Stimulated activated CD8-positive, alpha-beta memory T cell treated with anti-CD3 and anti-CD28 coated beads, Interleukin-15, amount 100 ng/mL, for 4 hours (primary cell): ENCODE results near the gene CSRNP2.
"Not testable (repeated sequence)": the region's sequence is repeated elsewhere in the genome, so short reads cannot be mapped to it uniquely, and the experiment has no call there.

Experiments used
- DNase-seq, 2 donors: peaks; one replicate each; pipeline ENCODE4 v3.0.0-alpha.2; 2020; ENCODE audit warnings: low read depth in 2 of 2

The CSRNP2 gene

DNA sequence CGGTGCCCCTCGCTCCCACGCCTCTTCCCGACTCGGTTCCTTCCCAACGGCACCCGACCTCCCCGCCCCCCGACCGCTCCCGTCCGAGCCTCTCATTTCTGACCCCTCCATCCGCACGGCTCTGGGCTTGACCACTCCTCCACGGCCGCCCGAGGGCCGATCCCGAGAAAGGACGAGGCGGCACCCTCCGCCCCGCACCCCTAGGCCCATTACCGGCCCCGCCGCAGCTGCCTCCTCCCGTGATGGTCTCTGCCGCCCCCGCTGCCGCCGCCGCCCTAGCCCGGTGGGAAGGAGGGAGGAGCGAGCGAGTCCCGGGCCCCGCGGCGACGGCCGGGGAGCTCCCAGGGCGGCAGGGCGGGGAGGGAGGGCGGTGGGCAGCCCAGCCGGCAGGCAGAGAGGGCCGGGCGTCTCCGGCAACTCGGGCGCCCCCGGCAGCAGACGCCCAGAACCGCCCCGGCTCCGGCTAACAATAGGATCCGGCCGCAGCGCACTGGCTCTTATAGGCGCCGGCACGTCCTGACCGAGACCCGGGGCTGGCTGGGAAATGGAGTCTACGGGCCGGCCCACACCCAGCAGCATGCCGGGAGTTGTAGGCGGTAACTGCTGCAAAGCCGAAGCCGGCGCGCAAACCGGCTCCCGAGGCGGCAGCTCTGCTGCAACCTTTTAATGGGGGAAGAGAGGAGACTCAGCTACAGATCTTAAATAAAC, at the start of gene CSRNP2:
Gene CSRNP2, minus strand, starts transcription at position 471 of the 708 bp plus-strand sequence. CDS start 7,035 bp downstream, outside the sequence.
- DNase-seq: peak; percentile 84 to 88

DNA sequence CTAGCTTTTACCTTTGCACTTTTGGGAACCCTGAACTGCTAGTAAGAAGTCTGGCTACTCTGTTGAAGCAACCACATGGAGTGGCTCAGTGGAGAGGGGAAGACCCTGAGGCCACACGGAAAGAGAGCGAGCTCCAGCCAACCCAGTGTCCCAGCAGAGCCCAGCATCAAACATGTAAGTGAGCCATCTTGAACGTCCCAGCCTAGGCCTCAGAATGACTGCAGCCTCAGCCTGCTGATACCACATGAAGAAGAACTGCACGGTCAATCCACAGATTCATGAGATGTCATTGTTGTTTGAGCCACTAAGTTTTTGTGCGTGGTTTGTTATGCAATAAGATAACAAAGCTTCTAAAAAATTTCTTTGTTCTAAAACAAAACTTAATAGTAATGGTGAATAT, 49.3 kb upstream of the CSRNP2 start:
- no peak for DNase-seq

DNA sequence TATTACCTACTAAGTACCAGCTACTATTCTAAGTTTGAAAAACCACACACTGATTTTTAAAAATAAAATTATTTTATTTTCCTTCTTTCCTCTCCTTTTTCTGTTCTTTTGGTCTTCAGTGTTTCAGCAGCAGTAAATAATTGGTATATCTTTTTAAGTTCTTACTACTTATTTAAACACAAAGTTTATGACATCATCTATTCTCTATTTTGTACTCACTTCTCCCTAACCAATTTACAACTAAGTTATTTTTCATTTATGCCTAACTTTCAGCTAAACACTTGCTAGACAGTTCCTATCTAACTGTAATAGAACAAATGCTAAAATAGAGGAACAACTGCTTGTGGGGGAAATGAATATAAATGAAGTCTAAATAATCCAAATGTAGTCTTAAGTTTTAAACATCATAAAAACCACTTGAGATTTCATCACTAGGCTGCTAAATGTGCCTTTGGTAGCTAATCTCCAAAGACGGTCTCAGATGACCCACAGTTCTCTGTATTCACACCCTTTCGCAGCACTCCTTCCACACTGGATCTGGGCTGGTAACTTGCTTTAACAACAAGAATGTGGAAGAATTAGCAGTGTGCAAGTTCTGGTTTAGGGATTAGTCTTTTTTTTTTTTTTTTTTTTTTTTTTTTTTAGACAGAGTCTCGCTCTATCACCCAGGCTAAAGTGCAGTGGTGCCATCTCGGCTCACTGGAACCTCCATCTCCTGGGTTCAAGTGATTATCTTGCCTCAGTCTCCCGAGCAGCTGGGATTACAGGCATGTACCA, 48.5 kb upstream of the CSRNP2 start:
- no peak for DNase-seq

DNA sequence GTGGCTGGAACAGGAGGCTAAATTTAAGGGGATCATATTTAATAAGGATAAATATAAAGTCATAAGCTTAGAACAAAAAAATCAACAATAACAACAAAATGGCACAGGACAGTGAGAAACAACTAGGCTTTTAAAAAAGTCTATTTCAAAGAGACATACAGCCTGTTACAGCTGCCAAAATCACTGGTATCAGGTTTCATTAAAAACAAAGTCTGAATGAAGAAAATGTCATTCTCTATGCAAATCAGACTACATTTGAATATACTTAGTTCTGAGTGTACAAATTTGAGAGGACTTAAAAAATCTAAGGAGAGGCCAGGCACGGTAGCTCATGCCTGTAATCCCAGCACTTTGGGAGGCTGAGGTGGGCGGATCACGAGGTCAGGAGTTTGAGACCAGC, 45.5 kb upstream of the CSRNP2 start:
- no peak for DNase-seq

DNA sequence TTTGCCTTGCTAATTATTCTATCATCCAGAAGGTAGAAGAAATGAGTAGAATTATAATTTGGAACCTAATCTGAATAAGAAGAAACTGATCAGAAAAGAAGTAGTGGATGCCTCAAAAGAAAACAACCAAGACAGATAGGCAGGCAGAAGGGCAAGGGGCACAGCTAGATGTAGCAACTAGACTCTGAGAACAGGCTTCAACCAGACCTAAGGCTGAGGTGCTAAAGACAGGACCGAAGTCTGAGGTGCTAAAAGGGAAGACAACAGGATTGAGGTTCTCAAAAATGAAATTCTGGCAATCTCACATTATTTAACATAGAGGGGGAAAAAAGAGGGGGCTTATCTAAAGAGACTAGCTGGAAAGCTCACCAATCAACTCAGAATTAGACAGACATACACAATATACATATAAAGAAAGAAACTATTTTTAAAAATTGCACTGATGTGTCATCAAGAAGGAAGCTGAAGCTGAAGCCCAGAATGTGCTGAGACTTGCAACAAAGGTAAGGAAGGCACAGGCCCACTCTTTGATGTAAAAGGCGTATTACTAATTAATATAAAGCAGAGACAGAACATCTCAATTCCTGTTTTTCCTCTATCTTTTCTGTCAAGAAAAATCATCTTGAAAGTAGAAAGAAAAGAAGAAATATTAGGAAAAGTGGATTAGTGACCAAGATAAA, 43.8 kb upstream of the CSRNP2 start:
- no peak for DNase-seq

GRCh38 chr12:51126297-51126696, 42.9 kb upstream of the CSRNP2 start:
- DNase-seq: no peak

DNA sequence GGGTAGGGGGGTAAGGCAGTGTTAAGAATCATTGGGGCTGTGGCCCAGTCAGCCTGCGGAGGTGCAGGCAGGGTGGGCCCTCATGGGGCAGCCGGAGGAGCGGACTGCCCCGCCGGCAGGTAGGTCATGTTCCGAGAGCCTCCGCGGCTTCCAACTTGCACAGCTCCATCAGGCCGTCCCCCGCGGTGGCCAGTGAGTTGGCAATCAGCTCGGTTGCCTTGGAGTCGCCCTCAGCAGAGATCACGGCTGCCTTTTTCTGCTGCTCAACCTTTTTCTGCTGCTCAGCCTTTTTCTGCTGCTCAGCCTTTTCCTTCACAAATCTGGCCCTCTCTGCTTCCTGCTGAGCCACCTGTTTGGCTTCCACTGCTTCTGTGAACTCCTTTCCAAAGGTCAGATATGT, 41.1 kb upstream of the CSRNP2 start:
- DNase-seq: no peak

- no peak for DNase-seq
These were observed 39.4 kb upstream of the CSRNP2 start for GRCh38 chr12:51122844-51123243.

GRCh38 chr12:51118706-51119105, 35.3 kb upstream of the CSRNP2 start:
- DNase-seq: no peak

DNA sequence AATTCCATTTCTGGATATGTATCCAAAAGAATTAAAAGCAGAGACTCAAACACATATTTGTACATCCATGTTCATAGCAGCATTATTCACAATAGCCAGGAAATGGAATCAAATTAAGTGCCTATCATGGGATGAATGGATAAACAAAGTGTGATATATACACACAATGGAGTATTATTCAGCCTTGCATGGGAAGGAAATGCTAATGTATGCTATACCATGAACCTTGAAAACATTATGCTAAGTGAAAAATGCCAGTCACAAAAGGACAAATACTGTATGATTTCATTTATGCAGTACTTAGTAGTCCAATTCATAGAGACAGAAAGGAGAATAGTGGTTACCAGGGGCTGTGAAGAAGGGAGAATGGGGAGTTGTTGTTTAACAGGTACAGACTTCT, 32.1 kb upstream of the CSRNP2 start:
- no peak for DNase-seq

DNA sequence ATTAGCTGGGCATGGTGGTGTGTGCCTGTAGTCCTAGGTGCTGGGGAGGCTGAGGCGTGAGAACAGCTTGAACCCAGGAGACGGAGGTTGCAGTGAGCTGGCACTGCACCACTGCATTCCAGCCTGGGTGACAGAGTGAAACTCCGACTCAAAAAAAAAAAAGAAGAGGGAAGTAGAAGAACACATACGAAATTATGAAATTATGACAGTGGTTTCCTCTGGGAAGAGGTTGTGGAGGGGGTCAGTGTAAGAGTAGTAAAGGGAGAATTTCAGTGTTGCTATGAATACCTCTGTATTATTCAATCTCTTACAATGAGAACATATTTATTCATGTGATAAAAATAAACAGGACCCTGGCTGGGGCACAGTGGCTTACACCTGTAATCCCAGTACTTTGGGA, 24.7 kb upstream of the CSRNP2 start:
- no peak for DNase-seq

DNA sequence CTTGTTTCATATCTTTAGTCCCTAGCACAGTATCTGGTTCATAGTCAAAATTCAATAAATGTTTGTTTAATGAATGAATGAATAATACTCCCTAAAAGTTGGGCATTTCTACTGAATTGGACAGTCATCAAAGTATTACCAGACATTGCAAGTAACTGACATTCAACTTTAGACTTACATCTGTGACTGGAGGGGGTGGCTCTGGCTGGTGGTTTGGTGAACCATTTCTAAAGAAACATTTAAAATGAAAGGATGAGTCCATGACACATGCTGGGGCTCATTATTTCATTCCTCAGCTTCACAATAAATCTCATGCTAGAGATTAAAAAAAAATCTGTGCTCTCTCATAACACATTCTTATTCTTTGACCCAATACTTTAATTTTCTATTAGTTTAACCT, 20.6 kb upstream of the CSRNP2 start:
- DNase-seq: no peak

DNA sequence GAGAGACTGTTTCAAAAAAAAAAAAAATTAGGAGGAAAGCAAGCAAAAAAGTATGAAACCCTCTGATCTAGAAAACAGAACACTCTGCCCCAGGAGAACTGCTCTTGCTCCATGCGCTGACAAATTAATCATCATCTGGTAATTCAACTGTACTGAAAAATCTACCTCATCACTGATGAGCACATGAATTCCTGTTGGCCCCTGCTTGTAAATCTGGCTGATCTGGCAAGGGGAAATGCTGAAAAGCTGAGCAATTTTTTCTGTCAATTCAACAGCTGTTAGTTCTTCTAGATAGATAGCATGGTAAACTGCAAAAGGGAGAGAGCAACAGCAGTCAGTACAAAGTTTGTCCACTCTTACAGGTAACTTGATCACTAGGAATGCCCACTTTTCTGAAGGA, 15.2 kb upstream of the CSRNP2 start:
- DNase-seq: no peak

DNA sequence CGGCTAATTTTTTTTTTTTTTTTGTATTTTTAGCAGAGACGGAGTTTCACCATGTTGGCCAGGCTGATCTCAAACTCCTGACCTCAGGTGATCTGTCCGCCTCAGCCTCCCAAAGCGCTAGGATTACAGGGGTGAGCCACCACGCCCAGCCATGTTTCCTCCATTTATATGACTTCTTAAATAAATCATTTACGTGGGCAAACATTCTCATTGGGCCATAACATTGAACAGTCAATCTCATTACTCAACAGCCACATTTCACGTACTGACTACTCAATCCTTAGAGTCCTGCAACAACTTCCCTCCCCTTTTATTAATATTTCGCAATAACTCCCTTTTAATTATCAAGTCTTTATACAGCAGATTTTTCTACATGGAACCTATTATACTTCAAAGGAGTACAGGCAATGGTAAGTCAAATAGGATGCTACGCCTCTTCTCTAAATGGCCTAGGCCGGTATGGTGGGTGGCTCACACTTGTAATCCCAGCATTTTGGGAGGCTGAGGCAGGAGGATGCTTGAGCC, 7.4 kb upstream of the CSRNP2 start:
- no peak for DNase-seq

GRCh38 chr12:51087818-51088217, 4.4 kb upstream of the CSRNP2 start:
- DNase-seq: no peak

DNA sequence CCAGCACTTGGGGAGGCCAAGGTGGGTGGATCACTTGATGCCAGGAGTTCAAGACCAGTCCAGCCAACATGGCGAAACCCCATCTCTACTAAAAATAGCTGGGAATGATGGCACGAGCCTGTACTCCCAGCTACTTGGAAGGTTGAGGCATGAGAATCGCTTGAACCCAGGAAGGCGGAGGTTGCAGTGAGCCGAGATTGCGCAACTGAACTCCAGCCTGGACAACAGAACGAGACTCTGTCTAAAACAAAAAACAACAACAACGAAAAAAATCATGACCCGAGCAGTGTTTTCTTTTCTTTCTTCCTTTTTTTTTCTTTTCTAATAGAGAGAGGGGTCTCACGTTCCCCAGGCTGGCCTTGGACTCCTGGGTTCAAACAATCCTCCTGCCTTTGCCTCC, 3.5 kb upstream of the CSRNP2 start:
- no peak for DNase-seq

DNA sequence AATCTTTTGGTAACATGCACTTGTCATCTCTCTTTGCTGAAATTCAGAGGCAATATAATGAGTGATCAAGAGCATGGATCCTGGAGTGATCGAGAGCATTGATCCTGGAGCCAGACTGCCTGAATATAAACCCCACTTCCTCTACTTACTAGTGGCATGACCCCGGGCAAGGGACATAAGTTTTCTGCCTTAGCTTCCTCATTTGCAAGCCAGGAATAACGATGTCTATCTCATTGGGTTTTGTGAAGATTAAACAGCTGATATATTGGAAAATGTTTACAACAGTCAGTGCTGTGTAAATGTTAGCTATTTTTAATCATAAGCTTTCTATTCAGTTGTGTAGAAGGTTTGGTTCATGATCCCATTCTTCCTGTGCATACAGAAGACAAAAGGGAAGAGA, 2.4 kb upstream of the CSRNP2 start:
- no peak for DNase-seq

GRCh38 chr12:51082561-51083125, 753 bp downstream of the CSRNP2 start:
- DNase-seq: no peak

GRCh38 chr12:51081421-51081820, 2.0 kb downstream of the CSRNP2 start:
- DNase-seq: no peak

DNA sequence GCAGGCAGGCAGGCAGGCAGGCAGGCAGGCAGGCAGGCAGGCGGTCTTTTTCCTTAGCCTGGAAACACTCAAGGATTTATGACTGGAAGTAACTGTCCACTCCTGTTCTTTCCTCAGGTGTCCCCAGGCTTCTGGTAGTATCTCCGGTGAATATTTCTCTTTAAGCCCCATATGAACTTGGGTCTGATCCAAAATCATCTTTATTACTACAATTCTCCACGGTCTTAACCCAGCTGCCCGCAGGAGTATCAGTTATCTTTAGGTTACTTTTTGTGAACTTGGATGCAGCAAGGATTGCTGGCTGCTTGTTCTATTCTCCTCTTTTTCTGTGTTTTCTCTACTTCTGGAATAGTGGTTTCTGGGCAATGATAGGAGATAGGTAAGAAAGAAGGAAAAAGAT, 3.3 kb downstream of the CSRNP2 start:
- no peak for DNase-seq

- not testable (repeated sequence) for DNase-seq
These were observed 4.5 kb downstream of the CSRNP2 start for GRCh38 chr12:51078866-51079265.

DNA sequence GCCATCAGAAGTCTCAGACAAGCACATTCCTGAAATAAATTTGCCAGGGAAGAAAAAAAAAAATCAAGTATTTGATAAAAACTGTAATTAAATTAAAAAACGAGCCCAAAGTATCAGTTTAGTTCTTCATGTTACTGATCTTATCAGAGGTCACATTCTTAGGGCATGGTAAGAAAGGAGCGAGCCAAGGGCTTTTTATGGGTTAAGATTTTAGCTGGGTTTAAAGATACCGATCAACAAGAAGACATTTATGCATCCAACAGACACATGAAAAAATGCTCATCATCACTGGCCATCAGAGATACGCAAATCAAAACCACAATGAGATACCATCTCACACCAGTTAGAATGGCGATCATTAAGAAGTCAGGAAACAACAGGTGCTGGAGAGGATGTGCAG, 5.0 kb downstream of the CSRNP2 start:
- DNase-seq: not testable (repeated sequence)
